NCI-H187 treated with DMSO at 0.1 percent for 48 hours (cell line): Measurements from ENCODE around the gene DNAH14.

Experiments
- DNase-seq: peaks from one replicate; lab custom pipeline; 2025; lab: John Stamatoyannopoulos, UW

DNAH14 gene

DNA sequence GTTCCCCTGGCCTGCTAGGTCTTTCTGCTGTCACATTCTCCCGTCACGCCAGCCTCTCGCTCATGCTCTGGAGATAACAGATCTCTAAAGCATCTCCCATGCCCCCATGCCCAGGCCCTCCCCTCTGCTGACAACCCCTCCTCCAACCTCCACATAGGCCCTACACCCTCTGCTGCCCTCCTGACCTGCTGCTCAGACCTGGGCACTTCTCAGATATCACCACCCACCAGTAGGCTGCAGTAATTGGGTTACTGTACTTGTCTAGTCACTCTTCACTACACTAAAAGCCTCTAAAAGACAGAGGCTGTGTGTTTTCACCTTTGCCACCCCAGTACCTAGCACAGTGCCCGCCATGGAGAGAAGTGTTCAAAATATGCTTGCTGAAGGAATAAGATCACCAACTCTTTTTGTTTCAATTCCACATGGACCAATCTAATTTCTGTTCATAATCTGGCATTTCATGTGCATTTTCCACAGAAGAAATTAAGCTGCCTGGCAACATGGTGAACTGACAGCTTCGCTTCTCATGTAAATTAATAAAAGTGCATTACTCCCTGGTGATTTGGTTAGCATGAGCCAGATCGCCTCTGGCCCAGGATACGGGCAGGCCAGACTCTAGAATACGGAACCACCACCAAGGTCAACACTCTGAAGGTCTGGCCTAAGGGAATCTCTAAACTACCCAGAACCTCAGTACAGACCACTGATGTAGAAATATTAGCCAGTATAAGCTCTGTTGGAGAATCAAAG is 477.7 kb downstream of the DNAH14 start:
- no peak for DNase-seq

DNA sequence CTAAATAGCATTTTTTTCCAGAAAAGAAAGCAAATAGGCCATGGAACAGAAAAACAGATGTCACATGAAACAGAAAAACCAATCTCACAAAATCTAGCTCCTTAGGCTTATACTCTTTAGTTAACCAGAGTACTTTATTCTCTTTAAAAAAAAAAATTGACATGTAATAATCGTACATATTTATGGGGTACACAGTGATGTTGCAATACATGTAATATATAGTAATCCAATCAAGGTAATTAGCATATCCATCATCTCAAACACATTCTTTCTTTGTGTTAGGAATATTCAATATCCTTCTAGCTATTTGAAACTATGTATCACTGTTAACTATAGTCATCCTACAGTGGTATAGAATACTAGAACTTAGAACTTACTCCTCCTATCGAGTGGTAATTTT is 478.3 kb downstream of the DNAH14 start:
- DNase-seq, result no peak

DNA sequence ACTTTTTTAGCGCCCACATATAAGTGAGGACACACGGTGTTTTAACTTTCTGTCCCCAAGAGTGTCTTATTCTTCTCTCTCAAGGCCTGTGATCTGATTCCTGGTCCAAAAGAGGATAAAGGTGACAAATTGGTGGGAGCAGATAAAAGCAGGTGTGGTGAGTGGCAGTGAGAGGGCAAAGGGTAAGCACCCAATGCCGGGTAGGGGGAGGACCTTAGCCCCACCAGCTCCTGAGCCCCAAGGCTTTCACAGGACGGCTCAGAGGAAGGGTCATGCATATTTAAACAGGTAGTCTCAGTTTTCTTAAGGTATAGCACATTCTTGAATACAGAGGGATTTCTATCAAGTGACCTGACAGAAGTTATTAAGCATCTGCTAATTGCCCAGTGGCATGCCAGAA is 478.8 kb downstream of the DNAH14 start:
- no peak for DNase-seq

DNA sequence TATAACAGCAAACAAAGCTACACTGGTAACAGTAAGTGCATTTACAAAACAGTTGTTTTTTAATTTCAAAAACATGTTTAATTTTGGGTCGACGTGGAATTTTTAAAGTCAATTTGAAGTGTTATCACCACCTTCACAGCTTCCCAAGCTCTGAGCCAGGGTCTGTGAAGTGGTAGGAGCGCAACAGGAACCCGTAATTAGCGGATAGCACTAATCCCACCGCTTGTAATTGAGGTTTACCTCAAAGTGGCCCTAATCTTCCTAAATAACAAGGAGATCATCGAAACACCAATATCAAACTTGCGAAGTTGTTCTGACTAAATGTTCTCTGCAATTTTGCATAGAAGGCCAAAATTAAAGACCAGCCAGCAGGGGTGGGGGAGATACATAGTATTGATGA is 479.6 kb downstream of the DNAH14 start:
- no peak for DNase-seq

DNA sequence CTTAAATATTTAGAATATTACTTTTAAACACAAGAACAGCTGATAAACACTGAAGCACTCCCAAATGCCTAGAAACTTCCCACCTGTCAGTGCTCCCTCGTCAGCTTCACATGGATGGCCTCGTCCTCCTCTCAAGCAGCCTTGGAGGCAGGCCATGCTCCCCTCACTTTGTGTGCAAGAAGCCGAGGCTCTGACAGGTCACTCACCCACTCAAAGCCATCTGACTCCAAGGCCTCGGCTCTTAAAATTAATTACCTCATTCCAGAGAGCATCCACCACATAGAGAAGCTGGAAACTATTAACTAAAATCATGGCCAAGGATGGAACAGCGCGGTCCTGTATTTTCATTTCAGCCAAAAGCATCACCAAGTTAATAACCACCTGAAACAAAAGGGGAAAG is 480.6 kb downstream of the DNAH14 start:
- no peak for DNase-seq

DNA sequence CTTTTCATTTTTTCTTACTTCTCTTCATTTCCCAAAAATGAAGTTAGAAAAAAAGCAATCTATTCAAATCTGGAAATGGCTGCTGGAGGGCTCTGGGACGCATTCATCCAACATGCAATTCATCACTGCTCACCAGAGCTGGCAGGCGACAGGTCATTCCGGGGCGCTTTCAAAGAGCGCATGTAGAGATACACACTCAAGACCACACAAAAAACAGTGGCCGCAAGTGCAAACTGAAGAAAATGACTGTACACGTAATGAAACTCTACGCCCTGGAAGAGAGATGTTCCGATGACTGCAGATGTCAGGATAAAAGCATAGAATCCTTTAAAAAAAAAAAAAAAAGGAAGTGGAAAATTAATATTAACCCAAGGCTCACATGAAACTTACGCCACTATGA is 482.8 kb downstream of the DNAH14 start:
- DNase-seq, result no peak

DNA sequence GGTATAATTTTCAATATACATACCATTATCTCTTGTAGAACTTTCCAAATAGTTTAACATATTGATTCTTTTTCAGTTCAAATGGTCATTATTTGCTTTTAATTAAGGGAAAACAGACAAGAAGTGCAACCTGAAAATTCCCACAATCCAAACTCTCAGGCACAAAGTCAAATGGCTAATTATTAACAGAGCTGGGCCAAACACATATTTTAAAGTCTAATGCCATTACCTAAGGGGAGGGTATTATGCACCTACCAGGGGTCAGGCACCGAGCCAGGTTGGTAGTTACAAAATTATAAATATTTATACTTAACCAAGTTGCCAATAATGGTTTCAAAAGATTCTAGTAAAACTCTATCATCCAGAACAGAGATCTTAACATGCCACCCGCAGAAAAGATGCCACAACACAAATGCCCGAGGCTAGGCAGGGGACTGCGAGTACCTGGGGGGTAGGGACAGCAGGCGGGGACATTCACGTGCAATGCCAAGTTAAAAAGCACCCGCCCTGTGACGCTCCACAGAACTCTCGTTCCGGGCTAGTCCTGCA is 483.4 kb downstream of the DNAH14 start:
- DNase-seq, result no peak

DNA sequence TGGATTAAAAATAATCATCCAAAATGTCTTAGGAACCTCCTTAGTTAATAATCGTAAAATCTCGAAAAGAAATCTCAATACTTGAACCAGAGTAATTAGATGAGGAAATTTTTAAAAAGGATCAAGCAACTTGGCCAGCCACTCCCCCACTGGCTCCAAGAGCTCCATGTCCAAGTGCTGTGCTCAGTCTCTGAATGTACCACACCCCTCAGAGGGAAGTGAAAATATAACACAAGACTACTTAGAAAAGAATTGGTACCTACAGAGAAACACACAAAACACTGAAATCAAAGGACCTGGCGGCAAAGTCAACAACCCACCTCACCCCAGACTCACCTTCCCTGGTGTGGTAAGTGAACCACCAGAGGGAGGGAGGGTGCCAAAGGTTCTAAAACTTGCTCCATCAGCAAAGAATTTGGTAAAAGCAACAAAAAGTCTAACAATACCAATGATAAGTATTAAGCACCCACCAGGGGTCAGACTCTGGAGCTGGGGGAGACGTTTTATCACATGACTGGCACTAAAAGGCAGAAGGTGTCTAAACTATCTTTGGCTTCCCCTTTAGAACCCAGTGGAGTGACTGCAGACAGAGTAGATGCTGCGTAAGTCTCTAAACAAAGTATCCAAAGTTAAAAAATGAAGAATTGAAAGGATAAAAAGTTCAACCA is 484.4 kb downstream of the DNAH14 start:
- no peak for DNase-seq

DNA sequence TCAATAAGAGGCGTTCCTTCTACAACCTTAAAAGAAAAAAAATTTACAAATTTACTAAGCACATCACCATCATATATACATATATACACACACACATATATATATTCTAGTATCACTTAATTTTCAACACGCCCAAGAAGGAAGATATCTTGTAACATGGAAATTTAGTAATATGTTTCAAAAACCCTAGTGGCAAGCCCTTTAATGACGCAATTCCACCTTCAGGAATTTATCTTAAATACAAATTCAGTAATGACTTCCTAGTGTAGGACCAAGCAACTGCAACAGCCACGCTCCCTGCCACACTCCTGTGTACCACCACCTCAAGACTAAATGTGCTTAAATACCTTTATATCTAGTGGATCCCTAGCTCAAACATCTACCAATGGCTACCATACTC is 485.8 kb downstream of the DNAH14 start:
- no peak for DNase-seq

DNA sequence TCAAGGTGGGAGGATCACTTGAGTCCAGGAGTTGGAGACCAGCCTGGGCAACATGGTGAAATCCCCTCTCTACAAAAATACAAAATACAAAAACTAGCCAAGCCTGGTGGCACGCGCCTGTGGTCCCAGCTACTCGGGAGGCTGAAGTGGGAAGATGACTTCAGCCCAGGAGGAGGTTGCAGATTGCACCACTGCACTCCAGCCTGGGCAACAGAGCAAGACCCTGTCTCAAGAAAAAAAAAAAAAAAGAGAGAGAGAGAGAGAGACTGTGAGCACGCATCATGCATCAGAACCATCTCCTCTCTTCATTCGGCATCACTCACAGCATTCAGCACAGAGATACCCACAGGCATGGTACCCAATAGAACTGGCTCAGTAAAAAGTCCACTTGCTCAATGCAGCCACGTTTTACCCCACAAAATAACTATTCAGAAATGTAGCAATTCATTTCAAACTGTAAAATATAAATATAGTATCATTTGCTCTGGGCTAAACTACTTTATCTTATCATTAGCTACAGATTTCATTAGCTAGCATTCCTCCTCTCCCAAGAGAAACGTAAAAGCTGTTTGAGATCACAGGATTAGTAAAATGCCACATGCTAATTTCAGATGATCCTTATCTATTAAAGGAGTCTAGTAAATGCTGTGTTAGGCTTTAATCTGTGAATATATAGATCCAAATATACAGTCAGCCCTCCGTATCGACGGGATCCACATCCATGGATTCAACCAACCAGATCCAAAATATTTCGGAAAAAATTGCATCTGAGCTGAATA is 486.7 kb downstream of the DNAH14 start:
- no peak for DNase-seq

DNA sequence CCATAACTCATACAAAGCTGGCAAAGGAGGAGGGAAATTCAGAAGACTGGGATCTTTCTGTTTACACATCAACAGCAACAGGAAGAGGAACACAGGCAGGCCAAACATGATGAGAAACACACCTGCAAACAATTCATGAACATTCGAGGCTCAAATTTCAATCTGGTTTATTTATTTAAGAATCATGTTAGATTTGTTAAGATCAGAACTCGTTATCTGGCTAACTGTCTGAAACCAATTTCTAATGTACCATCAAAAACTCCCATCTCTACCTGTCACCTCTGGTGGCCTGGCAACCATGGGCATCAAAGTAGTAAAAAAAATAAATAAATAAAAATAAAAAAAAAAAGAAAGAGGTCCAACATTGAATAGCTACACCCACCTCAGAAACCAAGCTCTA is 488.6 kb downstream of the DNAH14 start:
- no peak for DNase-seq

DNA sequence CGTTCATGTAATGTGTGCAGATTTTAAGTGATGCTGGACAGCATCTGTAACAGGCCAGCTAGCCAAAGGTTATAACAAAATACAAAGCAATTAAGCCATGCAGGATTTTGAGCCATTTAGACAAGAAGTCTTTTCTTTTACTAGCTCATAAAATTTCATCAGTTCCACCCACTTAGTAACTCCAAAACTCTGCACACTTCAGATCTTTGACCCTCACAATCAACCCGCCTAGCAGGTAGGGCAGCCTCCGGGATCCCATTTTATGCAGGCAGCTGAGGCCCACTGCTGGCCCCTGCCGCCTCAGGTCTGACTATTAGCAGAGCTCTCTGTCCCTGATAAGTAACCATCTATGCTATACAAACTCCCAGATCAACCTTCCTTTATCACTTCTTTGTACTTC is 489.1 kb downstream of the DNAH14 start:
- DNase-seq, result no peak

DNA sequence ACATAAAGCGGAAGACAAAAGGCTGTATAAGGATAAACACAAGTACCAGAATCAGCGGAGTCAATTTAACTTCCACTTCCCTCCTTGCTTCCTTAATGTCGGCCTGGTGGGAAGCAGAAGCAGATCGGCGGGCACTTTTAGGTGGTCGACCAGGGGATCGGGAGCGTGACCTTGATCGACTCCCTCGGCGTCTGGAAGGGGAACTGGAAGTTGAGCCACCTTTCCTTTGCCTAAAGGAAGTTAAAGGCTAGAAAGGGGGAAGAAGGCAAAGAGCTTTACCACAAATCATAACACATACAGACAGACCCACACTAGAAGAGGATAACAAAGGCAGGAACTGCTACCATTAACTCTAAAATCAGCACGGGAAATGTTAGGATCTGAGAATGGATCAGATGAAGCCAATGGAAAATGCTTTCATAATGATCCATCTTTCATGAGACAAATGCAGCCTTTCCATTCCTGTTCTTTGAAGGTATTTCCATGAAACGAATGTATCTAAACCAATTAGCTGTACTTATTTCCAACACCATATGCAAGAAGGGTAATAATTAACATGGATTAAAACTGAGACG is 492.6 kb downstream of the DNAH14 start:
- DNase-seq, result no peak

DNA sequence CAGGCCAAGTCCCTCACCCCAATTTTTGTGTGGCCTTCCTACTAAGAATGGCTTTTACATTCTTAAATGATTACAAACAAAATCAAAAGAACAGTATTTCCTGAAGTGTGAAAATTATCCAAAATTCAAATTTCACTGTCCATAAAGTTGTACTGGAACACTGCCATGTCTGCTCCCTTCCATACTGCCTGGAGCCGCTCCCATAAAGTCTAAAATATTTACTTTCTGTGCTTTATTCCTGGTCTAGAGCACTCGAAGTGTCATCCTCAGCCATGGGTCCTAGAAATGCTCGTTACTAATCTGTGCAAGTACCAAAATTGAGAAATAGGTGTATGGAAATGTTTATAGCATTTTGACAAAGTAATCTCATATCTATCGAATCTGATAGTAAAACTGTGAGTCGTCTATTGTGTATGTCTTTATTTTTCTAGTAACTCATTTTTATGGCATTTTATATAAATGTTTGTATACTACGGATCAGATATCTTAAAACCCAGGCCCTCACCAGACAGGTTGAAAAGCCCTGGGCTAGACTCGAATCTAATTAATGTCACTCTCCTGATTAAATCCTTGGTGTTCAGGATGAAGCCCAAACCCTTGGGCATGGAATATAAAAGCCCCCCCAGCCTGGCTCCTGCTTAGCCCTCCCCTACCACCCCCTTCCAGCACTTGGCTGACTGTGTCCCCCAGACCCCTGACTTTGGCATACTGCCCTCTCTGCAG is 493.5 kb downstream of the DNAH14 start:
- no peak for DNase-seq

DNA sequence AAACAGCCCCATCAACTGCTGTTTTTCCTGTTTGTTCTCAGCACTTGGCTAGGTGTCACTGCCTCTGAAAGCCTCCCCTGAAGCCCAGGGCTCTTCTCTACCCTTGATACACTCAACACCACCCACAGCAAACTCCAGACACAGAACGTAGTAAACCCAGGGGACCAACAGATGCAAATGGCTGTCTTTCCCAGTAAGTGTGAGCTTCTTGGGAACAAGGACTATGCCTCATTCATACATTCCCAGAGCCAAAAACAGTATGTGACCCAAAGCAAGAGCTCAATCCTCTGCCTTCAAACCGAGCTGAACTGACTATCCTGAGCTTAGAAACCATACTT is 494.0 kb downstream of the DNAH14 start:
- no peak for DNase-seq

DNA sequence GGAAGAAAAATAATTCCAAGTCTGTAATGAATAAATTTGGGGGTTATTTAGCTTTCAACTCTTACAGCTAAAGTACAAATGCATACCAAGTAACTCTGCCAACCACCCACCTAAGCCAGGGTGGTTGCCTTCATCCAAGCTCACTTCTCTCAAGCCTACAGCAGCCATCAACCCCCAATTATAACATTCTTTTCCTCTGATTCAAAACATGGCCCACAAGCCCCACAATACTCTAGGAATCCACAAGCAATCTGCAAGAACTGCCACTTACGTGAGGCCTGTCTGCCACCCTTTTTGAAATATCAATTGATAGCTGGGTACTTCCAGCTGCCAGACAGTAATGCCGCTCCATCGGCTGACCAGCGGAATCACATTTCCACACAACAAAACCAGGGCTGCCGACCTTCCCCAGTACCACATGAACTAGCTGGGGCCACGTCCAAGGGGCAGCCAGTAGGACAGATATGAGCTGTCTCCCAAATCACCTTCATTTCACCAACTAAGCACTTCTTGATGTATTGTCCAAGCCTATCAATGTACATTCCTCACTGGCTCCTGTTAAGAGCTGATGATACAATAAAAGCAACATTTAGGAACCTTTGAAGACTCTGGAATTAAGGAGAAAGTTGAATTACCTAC is 495.2 kb downstream of the DNAH14 start:
- no peak for DNase-seq

DNA sequence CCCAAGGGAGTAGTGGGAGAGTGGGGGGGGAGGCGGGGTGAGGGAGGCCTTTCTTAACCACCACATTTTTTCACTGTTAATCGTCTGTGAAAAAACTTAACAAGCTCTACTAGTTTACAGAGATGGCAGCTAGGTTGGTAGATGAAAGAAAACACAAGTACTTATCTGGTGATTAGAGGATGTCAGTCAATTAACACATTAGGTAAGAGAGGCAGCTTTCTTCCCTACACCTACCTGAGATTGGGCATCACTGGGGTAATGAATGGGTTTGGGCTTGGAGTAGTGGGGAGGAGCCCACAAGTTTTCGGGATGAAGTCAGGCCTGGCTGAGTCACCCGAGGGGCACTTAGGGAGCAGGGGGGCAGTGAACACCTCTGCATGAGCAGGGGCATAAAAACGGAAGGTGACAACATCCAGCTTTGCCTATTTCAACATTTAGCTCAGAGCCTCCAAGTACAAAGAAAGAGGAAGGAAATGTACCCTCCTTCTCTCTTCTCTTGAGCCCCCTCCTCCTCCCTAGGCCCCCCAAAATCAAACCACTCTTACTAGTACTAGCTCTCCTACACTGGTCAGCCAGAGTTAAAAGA is 495.8 kb downstream of the DNAH14 start:
- no peak for DNase-seq

DNA sequence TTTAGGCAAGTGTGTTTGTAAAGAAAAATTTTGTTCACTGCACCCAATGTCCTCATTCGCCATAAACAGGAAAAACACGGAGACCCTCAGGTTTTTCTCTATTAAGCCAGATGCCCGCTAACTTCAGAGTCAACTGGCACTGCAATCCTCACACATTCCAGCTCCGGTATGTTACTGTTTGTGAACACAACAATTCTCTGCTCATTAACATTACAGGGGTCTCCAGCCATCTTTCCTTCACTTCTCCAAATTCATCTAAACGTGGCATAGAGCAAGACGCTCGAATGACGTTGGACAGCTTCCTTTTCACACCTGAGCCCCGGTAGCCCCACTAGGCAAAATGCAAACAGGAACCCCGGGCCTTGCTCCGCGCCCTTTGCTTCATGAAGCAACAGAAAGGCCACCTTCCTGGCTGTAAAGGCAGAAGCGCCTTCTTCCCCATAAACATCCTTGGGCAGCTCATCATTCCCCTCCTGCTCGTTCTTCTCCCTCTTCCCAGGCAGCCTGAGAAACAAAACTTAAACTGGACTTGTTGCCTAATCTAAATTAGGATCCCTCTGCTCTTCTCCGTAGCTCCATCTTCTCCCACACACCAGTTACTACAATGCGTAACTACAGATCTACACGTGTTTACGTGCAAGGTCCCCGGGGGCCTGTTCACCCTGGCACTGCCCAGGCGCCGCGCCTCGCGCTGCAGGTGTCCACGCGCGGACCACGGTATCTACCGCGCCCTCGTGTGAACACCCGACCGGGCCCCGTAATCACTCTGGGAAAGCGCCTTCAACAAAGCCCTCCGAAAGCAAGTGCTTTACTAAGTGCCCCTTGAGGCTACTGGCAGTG is 497.1 kb downstream of the DNAH14 start:
- DNase-seq, result no peak

DNA sequence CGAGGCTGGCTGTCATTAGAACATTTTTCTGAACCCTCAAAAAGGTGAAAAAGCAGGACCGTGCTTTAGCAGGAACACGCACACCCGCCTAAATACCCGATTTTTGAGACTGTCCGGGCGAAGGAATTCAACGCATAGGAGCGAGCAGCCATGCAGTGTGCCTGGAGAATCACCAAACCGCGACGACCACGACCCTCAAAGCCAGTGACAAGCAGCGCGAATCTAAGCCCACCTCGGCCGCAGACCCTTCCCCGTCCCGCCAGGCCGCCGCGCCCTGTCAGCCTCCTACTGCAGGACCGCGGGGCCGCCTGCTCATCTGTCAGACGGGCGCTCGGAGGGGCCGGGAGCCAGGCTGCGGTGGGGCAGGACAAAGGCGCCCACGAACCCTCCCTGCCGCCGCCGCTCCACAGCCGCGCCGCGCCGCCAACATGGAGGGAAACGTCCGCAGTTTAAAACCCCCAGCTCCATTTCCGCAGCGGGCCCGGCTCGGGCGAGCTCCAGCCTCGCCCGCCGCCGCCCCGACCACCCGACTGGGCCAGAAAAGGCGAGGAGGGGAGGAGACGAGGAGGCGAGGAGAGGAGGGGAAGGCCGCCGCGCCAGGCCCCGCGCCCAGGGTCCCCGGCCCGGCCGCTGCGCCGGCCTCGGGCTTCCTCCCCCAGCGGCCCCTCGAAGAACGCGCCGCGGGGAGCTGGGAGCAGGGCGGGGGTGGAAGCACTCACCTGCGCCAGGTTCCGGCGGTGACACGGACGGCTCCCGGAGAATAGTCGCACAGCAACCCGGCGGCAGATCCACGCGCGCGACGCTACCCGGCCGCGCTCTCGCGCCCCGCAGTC is 498.0 kb downstream of the DNAH14 start, which contains the start of gene LBR:
Gene LBR (minus strand): TSS at position 804 of the 833 bp plus-strand sequence. CDS start 3,963 bp downstream, outside the sequence.
- DNase-seq, result no peak
